T-cell (primary cell): ENCODE results near the gene APOB. TPM values are rescaled to one million over a fixed set of nuclear protein-coding genes. Genes with fewer than 3 reads are reported as not detected.

Experiments
- ATAC-seq, 4 experiments: fragments of 200-7000 bp in 3 of 4; fragments of 150-1000 bp in 1 of 4; cut with Tn5 transposase; replicated peaks in 1 of 4; 1 replicate in 3 of 4; 2 replicates in 1 of 4; pipeline ENCODE4 v1.10.0; 2021; ENCODE audit warnings: moderate library complexity in 3 of 4, mild to moderate bottlenecking in 2 of 4, moderate number of reproducible peaks in 1 of 4
- CTCF ChIA-PET, 2 donors: fragments of 300-600 bp; sonication (Branson Sonifier 250); formaldehyde crosslinking; loops; one replicate each; lab custom pipeline; 2022; ENCODE audit warnings: antibody characterized with exemption in 2 of 2; lab: Charles Lee
- POLR2A ChIA-PET, 2 donors: fragments of 300-600 bp; sonication (Branson Sonifier 250); formaldehyde crosslinking; loops; one replicate each; lab custom pipeline; 2022; ENCODE audit warnings: antibody characterized with exemption in 2 of 2; lab: Charles Lee
- DNase-seq, 35 experiments: peaks; one replicate each; pipeline versions ENCODE4 v3.0.0 to v3.0.0-alpha.2; 2013 to 2023
- H3K27ac ChIP-seq: one replicate; pipeline ENCODE4 v1.5.1; 2013; ENCODE audit warnings: low read length
- H3K27me3 ChIP-seq, 2 experiments: replicated peaks in 1 of 2; 1 replicate in 1 of 2; 2 replicates in 1 of 2; pipeline versions ENCODE4 v1.6.1 to v1.7.0; 2013; ENCODE audit warnings: low read length in 1 of 2, mixed read lengths in 1 of 2; ENCODE audit not compliant: control insufficient read depth in 2 of 2, insufficient read depth in 2 of 2; ENCODE audit errors: extremely low read depth in 1 of 2
- H3K36me3 ChIP-seq, 2 donors: 1 replicate in 1 of 2; 2 replicates in 1 of 2; pipeline versions ENCODE4 v1.6.1 to v1.7.0; 2013; ENCODE audit warnings: low read length in 1 of 2; ENCODE audit not compliant: control insufficient read depth in 2 of 2, insufficient read depth in 1 of 2; ENCODE audit errors: extremely low read depth in 1 of 2
- H3K4me1 ChIP-seq, 2 experiments: 1 replicate in 1 of 2; 2 replicates in 1 of 2; pipeline versions ENCODE4 v1.6.1 to v1.7.0; 2013; ENCODE audit warnings: low read length in 2 of 2, mixed read lengths in 1 of 2; ENCODE audit not compliant: insufficient read depth in 2 of 2, control insufficient read depth in 1 of 2; ENCODE audit errors: extremely low read depth in 1 of 2
- H3K4me3 ChIP-seq, 2 donors: 1 replicate in 1 of 2; 2 replicates in 1 of 2; pipeline versions ENCODE4 v1.5.1 to v1.7.0; 2013; ENCODE audit warnings: mild to moderate bottlenecking in 2 of 2, low read length in 1 of 2, moderate library complexity in 1 of 2; ENCODE audit not compliant: control insufficient read depth in 1 of 2; ENCODE audit errors: extremely low read depth in 1 of 2
- H3K9me3 ChIP-seq: 2 replicates; pipeline ENCODE4 v1.7.0; 2013
- H3K27ac Mint-ChIP-seq, 2 donors: one replicate each; pipeline ENCODE4 v1.8.0; 2020 to 2021; ENCODE audit warnings: mild to moderate bottlenecking in 2 of 2, mixed read lengths in 2 of 2
- H3K27me3 Mint-ChIP-seq, 2 donors: one replicate each; pipeline ENCODE4 v1.8.0; 2021 to 2022; ENCODE audit warnings: mixed read lengths in 2 of 2
- H3K36me3 Mint-ChIP-seq: one replicate; pipeline ENCODE4 v1.8.0; 2021; ENCODE audit warnings: mixed read lengths
- H3K4me1 Mint-ChIP-seq, 3 donors: one replicate each; pipeline ENCODE4 v1.8.0; 2020 to 2022; ENCODE audit warnings: mixed read lengths in 3 of 3, mild to moderate bottlenecking in 1 of 3
- H3K4me3 Mint-ChIP-seq, 3 donors: one replicate each; pipeline ENCODE4 v1.8.0; 2020 to 2022; ENCODE audit warnings: mild to moderate bottlenecking in 3 of 3, mixed read lengths in 3 of 3, moderate library complexity in 3 of 3
- H3K9me3 Mint-ChIP-seq, 3 donors: one replicate each; pipeline ENCODE4 v1.8.0; 2020 to 2022; ENCODE audit warnings: mixed read lengths in 3 of 3
- WGBS: methylation state at CpG from one replicate; pipeline ENCODE4 v1.1.5; 2013; ENCODE audit warnings: missing lambda C conversion rate; ENCODE audit not compliant: insufficient coverage; 5-methylcytosine and 5-hydroxymethylcytosine counted together
- total RNA-seq, 35 experiments: library from RNA in 6 of 35; stranded (reverse) in 6 of 35; fragments of 120-200 nt in 1 of 35; gene quantifications; one replicate each; pipeline versions ENCODE4 v1.2.1 to v1.2.4 and lab custom pipeline; 2013 to 2026

The APOB gene
- total RNA-seq, 5 donors from 2014 or later (not counting 1 experiment from before 2014, with no cell fraction given) = 1.2 to 2.0 (median 1.9) TPM; not detected in 2

DNA sequence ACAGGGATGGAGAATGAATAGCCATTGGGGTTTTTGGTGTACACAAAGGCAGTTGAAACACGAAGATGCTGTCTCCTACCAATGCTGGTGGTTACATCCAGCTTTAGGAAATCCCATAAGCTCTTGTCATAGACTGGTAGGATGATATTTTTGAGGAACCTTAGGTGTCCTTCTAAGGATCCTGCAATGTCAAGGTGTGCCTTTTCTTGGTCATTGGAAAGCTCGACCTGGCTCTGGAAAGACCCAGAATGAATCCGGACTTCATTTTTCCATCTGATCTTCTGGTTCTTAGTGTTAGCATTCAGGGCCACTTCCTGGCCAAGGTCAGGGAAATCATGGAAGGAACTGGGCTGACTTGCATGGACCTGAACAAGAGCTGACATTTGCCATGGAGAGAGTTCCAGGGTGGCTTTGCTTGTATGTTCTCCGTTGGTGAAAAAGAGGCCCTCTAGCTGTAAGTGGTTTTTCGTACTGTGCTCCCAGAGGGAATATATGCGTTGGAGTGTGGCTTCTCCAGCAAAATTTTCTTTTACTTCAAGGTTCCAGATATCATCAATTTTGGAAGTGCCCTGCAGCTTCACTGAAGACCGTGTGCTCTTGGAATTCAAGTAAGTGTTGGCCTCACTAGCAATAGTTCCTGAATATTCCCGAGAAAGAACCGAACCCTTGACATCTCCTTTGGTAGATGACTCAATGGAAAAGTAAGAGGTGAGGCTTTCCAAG lies 38.0 kb downstream of the APOB start:
- ChIA-PET POLR2A (no interaction called here), CTCF (no interaction called here)
- ATAC-seq (no peak), DNase-seq (no peak)
- Mint-ChIP-seq H3K9me3 (no peaks in the 10 kb centered on the region), H3K4me1 (no peaks in the 10 kb centered on the region), H3K27me3 (peaks cover 7 to 24% of the 10 kb centered on the region in 2 donors), H3K4me3 (no peak overlapping the region), H3K27ac (no peak overlapping the region), H3K36me3 (no peaks in the 10 kb centered on the region)
- H3K4me3 ChIP-seq = no peak overlapping the region
- H3K4me1 ChIP-seq = no peaks in the 10 kb centered on the region
- H3K27me3 ChIP-seq = no peaks in the 10 kb centered on the region
- no peaks in the 10 kb centered on the region for H3K9me3 ChIP-seq
- no peak overlapping the region for H3K27ac ChIP-seq
- H3K36me3 ChIP-seq = no peaks in the 10 kb centered on the region
- WGBS = 71% methylated on average over 5 of the region's 9 CpGs

DNA sequence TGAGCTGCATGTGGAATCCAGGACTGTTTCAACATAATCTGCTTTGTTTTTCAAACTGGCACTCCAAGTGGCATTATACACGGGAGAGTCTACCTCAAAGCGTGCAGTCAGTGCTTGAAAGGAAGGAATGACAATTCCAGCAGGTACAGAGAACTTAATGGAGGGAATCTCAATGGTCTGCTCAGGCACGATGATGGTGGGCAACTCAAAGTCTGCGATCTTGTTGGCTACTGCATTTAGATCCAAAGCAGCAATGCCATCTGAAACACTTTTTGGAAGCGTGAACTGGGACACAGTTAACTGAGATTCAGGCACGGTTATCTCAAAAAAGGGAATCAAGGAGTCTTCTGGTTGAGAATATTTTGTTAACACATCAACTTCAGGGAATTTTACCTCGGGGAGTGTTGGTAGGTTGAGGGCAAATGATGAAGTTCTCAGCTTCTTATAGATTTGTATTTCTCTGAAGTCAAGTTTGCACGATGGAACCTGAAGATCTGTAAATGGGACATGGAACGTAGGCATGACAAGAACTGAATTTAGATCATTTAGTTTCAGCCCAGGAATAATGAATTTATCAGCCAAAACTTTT lies 38.7 kb downstream of the APOB start:
- Mint-ChIP-seq H3K27ac (no peak overlapping the region), H3K36me3 (no peaks in the 10 kb centered on the region), H3K4me1 (no peaks in the 10 kb centered on the region), H3K27me3 (peaks cover 7 to 24% of the 10 kb centered on the region in 2 donors), H3K9me3 (no peaks in the 10 kb centered on the region), H3K4me3 (no peak overlapping the region)
- no peaks in the 10 kb centered on the region for H3K4me1 ChIP-seq
- ChIA-PET POLR2A (no interaction called here), CTCF (no interaction called here)
- no peak overlapping the region for H3K27ac ChIP-seq
- WGBS = 89% methylated on average over 8 of the region's 9 CpGs
- no peaks in the 10 kb centered on the region for H3K9me3 ChIP-seq
- ATAC-seq = no peak
- H3K27me3 ChIP-seq = no peaks in the 10 kb centered on the region
- no peak for DNase-seq
- H3K36me3 ChIP-seq = no peaks in the 10 kb centered on the region
- H3K4me3 ChIP-seq = no peak overlapping the region

- H3K27me3 Mint-ChIP-seq = peaks cover 5 to 24% of the 10 kb centered on the region in 2 donors
- no peak overlapping the region for H3K27ac Mint-ChIP-seq
- Histone ChIP-seq H3K4me1 (no peaks in the 10 kb centered on the region), H3K27me3 (no peaks in the 10 kb centered on the region), H3K27ac (no peak overlapping the region), H3K4me3 (no peak overlapping the region), H3K36me3 (no peaks in the 10 kb centered on the region), H3K9me3 (no peaks in the 10 kb centered on the region)
- WGBS = no CpG with 5 or more reads among the region's 10 CpGs
- no peaks in the 10 kb centered on the region for H3K4me1 Mint-ChIP-seq
- no peak overlapping the region for H3K4me3 Mint-ChIP-seq
- no peaks in the 10 kb centered on the region for H3K36me3 Mint-ChIP-seq
- ATAC-seq (no peak), DNase-seq (no peak)
- H3K9me3 Mint-ChIP-seq = no peaks in the 10 kb centered on the region
- CTCF ChIA-PET = interaction anchor here in 1 of 2 donors (0.6 kb wide), 1 partner anchor 1151 kb away, joined by 3 read pairs; no protein-coding TSS in a partner anchor
- POLR2A ChIA-PET = no interaction called here
Observed at GRCh38 chr2:21004181-21004572, 39.7 kb downstream of the APOB start.

GRCh38 chr2:21003572-21004180 lies 40.2 kb downstream of the APOB start:
- no peak for DNase-seq
- Histone ChIP-seq H3K36me3 (no peaks in the 10 kb centered on the region), H3K4me1 (no peaks in the 10 kb centered on the region), H3K27me3 (no peaks in the 10 kb centered on the region), H3K27ac (no peak overlapping the region), H3K9me3 (no peaks in the 10 kb centered on the region), H3K4me3 (no peak overlapping the region)
- Mint-ChIP-seq H3K9me3 (no peaks in the 10 kb centered on the region), H3K27ac (no peak overlapping the region), H3K36me3 (no peaks in the 10 kb centered on the region), H3K4me3 (no peak overlapping the region), H3K27me3 (peaks cover 5 to 24% of the 10 kb centered on the region in 2 donors), H3K4me1 (no peaks in the 10 kb centered on the region)
- CTCF ChIA-PET = no interaction called here
- POLR2A ChIA-PET = no interaction called here
- no peak for ATAC-seq
- WGBS = no CpG with 5 or more reads among the region's 2 CpGs

DNA sequence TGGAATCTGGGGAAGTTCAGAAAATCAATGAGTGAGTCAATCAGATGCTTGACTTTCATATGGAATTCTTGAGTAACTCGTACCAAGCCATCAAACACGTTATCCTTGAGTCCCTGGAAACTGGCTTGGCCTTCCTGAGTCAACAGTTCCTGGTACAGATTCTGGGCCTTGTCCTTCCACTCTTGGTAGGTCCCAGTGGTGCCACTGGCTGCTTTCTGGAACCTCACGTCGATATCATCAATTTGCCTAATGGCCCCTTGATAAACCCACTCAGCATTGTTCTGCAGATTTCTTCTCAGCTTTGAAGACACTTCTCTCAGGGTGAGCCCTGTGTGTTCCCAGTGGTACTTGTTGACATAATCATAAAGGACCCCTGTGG lies 41.1 kb downstream of the APOB start:
- Mint-ChIP-seq H3K4me1 (no peaks in the 10 kb centered on the region), H3K36me3 (no peaks in the 10 kb centered on the region), H3K27ac (no peak overlapping the region), H3K9me3 (no peaks in the 10 kb centered on the region), H3K4me3 (no peak overlapping the region), H3K27me3 (peaks cover 5 to 17% of the 10 kb centered on the region in 2 donors)
- Histone ChIP-seq H3K27ac (no peak overlapping the region), H3K9me3 (no peaks in the 10 kb centered on the region), H3K4me1 (no peaks in the 10 kb centered on the region), H3K36me3 (no peaks in the 10 kb centered on the region), H3K27me3 (no peaks in the 10 kb centered on the region), H3K4me3 (no peak overlapping the region)
- 74% methylated on average over 4 of the region's 4 CpGs for WGBS
- ChIA-PET CTCF (no interaction called here), POLR2A (no interaction called here)
- DNase-seq = no peak
- no peak for ATAC-seq

DNA sequence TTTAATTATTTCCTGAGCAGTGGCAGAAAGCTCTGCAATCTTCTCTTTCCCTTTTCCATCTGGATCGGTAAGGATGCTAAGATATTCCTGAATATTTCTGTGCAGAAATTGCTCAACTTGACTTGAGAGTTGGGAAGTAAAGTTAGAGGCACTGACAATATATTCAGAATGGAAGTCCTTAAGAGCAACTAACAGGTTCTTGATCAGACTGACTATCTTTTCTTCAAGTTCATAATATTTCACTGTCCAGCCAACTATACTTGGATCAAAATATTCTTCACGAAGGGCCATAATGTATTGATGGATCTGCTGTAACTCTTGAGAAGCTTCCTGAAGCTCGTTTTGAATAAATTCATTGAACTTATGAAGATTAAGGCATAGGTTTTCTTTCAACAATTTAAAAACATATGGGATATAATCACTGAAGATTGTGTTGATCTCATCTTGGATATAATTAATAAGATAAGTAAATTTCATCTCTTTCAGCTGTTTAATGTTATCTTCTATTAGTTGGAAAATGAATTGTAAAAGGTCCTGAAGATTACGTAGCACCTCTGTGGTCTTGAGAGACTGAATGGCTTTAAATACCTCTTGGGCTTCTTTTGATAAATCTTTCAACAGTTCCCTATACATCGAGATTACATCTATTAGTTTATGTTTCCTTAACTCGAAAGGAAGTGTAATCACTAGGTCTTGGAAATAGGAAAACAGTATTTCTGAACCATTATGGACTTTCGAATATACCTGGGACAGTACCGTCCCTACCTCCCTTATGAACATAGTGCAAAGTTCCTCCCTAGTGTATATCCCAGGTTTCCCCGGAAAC lies 41.7 kb downstream of the APOB start:
- Mint-ChIP-seq H3K9me3 (no peaks in the 10 kb centered on the region), H3K27me3 (peaks cover 5 to 17% of the 10 kb centered on the region in 2 donors), H3K36me3 (no peaks in the 10 kb centered on the region), H3K27ac (no peak overlapping the region), H3K4me3 (no peak overlapping the region), H3K4me1 (no peaks in the 10 kb centered on the region)
- ChIA-PET CTCF (no interaction called here), POLR2A (no interaction called here)
- WGBS = 100% methylated on average over 1 of the region's 9 CpGs
- Histone ChIP-seq H3K9me3 (no peaks in the 10 kb centered on the region), H3K4me3 (no peak overlapping the region), H3K36me3 (no peaks in the 10 kb centered on the region), H3K4me1 (no peaks in the 10 kb centered on the region), H3K27ac (no peak overlapping the region), H3K27me3 (no peaks in the 10 kb centered on the region)
- ATAC-seq = no peak
- no peak for DNase-seq
